ENCODE data around the gene KRT37. TPM values are rescaled to one million over a fixed set of nuclear protein-coding genes. Genes with fewer than 3 reads are reported as not detected.
"Not testable (repeated sequence)": the region's sequence is repeated elsewhere in the genome, so short reads cannot be mapped to it uniquely, and the experiment has no call there.

The KRT37 gene
- polyA plus RNA-seq, 3 donors from 2014 or later: not detected

DNA sequence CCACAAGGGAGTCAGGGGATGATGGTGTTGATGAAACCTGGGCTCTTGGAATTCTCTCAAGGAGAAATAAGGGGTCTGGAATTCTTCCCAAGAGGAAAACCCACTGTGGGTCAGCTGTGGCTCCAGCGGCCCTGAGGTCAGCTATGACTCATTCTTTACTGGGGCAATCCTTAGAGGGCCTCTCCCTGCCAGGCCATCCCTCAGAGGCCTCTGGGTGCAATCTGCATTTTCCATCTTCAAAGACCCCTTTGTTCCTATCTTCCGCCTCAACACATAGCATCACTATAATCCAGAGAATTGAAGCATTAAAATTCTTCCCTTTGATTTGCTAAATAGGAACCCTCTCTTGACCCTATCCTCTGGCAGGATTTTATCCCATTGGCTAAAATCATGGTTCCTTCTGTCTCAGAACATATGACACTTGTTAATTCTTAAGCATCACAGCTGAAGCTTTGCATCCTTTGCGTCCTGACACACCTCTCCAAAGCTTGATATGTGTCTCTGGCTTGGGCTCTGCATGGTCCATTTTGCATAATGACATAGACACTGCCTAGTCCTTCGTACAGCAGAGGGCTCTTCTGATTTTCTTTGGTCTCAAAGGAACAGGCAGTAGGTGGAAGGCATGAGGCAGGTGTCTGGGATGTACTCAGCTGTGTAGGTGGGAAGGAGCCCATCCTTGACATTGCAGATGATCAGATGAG, 4.4 kb upstream of the KRT37 start:
- no peaks in the 10 kb centered on the region for H3K4me1 Mint-ChIP-seq
- no peak overlapping the region for H3K27ac Mint-ChIP-seq
- no peaks in the 10 kb centered on the region for H3K36me3 Mint-ChIP-seq
- H3K27me3 Mint-ChIP-seq (ENCODE audit: low read depth in 3 of 3): peaks cover 3 to 7% (median 4%) of the 10 kb centered on the region in 3 donors
- no peaks in the 10 kb centered on the region for H3K9me3 Mint-ChIP-seq
- DNase-seq: no peak
- H3K4me3 Mint-ChIP-seq: no peak overlapping the region

DNA sequence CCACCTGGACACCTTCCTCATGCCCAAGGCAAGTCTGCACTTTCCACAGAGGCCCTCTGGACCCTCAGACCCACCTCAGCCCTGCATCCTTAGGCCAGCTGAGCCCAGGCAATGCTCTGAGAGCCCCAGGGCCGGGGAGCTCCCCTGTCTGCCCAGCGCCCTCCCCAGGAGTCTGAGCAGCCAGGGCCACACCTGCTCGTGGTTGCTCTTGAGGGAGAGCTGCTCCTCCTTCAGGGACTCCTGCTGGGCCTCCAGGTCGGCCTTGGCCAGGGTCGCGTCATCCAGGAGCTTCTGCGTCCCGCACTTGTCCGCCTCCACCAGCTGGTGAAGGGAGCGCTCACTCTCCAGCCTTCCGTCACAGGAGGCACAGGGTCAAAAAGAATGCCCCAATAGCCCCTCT, 1.8 kb downstream of the KRT37 start:
- not testable (repeated sequence) for H3K36me3 Mint-ChIP-seq; H3K4me1 Mint-ChIP-seq; H3K27ac Mint-ChIP-seq; H3K27me3 Mint-ChIP-seq (ENCODE audit: low read depth in 3 of 3); H3K9me3 Mint-ChIP-seq; DNase-seq; H3K4me3 Mint-ChIP-seq

DNA sequence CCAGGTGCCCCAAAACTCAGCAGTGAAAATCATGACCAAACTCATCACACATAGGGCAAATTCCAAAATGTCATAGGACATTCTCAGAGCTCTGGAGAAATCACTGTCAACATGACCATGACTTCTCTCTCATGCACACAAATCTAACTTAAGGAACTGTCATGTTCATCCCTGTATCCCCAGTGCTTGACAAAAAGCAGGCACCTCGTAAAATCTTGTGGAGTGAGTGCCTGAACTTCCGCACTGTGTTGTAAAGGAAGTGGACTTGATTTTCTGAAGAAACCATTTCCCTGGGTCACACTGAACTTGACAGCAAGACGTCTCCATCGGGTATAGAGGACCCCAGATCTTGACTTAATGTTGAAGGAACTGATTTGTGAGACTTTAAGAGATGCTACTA, 2.8 kb downstream of the KRT37 start:
- no peak overlapping the region for H3K27ac Mint-ChIP-seq
- DNase-seq: no peak
- no peaks in the 10 kb centered on the region for H3K9me3 Mint-ChIP-seq
- H3K4me3 Mint-ChIP-seq: no peak overlapping the region
- no peaks in the 10 kb centered on the region for H3K36me3 Mint-ChIP-seq
- peaks cover 3 to 7% (median 6%) of the 10 kb centered on the region in 3 donors for H3K27me3 Mint-ChIP-seq (ENCODE audit: low read depth in 3 of 3)
- H3K4me1 Mint-ChIP-seq: peaks cover 0 to 6% of the 10 kb centered on the region in 2 donors

DNA sequence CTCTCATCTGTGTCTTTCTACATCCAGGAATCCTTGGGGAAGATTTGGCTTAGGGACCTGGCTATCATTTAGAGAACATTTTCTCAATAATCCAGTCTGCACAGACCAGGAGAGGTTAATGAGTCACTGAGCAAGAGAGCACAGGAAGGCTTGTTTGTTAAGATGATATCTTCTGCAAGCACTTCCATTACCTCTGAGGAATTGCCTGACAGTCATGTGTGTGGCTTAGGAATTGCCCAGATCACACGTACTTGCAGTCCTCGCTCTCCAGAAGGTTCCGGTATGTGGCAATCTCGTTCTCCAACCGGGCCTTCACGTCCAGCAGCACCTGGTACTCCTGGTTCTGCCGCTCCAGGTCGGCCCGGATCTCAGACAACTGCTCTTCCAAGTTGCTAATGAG, 3.3 kb downstream of the KRT37 start:
- no peak for DNase-seq
- H3K36me3 Mint-ChIP-seq: no peaks in the 10 kb centered on the region
- peaks cover 0 to 6% of the 10 kb centered on the region in 2 donors for H3K4me1 Mint-ChIP-seq
- H3K27me3 Mint-ChIP-seq (ENCODE audit: low read depth in 3 of 3): peaks cover 3 to 7% (median 6%) of the 10 kb centered on the region in 3 donors
- H3K9me3 Mint-ChIP-seq: no peaks in the 10 kb centered on the region
- no peak overlapping the region for H3K27ac Mint-ChIP-seq
- no peak overlapping the region for H3K4me3 Mint-ChIP-seq

DNA sequence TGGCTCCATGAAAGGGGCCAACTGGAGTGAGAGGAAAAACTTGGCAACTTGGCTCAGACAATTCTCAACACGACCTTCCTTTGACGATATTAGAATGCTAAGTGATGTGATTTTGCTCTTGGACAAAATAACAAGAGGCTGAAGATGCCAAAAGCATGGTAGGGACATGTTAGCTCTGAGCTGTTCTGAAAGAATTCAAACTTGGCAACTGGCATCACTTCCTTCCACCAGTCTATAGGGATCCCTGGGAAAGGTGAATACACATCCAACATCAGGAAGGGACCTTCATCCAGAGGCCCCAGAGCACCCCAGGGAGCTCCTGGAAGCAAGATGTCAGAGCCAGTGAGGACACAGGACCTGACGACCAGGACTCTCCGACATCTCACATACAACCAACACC, 4.3 kb downstream of the KRT37 start:
- Mint-ChIP-seq H3K27ac (no peak overlapping the region), H3K4me3 (no peak overlapping the region), H3K4me1 (peaks cover 0 to 6% of the 10 kb centered on the region in 2 donors), H3K9me3 (no peaks in the 10 kb centered on the region), H3K27me3 (ENCODE audit: low read depth in 3 of 3) (peaks cover 5 to 7% (median 6%) of the 10 kb centered on the region in 3 donors), H3K36me3 (no peaks in the 10 kb centered on the region)
- no peak for DNase-seq

DNA sequence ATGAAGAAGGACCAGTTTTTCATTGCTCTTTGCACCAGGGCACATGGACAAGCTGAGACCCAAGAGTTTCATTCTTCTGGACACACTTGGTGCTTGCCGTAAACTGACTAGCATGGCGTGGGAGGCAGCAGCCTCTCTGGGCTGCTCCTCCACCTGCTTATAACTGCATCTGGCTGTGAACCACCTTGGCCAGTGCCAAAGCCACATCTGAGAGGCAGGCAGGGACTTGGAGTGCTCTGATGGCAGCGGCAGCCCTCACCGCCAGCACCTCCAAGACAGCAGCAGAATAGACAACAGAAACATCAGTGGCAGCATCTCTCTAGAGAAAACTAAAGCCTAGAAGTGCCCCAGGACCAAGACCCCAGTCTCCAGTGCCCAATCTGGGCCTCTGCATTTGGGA, 4.7 kb downstream of the KRT37 start:
- Mint-ChIP-seq H3K27me3 (ENCODE audit: low read depth in 3 of 3) (peaks cover 4 to 6% (median 5%) of the 10 kb centered on the region in 3 donors), H3K36me3 (no peaks in the 10 kb centered on the region), H3K4me1 (peaks cover 0 to 6% of the 10 kb centered on the region in 2 donors), H3K9me3 (no peaks in the 10 kb centered on the region), H3K4me3 (peak overlapping the region in 1 of 5 donors; percentile 34), H3K27ac (no peak overlapping the region)
- peak; percentile 34 to 49 (median 36) for DNase-seq

DNA sequence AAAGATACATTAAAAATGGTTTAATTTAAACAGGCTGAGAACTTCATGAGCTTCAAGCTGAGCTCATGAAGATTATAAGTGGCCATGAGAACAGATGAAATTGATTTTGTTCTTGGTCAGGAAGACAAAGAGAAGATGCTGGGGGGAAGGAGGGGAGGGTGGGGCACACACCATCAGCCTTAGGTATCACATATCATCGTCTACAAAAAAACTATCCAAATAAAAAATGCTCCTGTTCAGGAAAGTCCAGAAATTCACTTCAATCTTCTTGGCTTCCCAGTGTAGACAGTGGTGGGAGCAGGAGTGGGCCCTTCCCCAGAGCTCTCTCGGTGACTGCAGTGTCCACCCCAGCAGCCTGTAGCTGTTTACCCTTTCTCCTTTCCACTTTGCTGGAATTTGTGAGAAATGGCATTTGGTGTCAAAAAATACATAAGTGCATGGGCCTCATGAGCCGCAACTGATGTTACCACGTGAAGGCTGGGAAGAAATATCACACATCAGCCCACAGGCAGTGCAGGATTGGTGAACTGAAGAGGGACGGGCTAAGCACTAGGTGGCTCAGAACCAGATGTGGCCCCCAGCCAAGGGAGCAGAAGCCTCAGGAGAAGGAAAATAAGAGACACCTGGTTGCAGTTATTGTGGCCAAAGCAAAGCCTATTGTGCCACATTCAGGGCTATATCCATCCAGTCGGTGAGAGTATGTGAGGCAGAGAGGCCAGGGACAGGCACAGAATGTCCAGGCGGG, 6.1 kb downstream of the KRT37 start:
- Mint-ChIP-seq H3K27me3 (ENCODE audit: low read depth in 3 of 3) (peaks cover 5 to 7% (median 6%) of the 10 kb centered on the region in 3 donors), H3K4me1 (peaks cover 0 to 6% of the 10 kb centered on the region in 2 donors), H3K27ac (no peak overlapping the region), H3K9me3 (no peaks in the 10 kb centered on the region), H3K4me3 (no peak overlapping the region), H3K36me3 (no peaks in the 10 kb centered on the region)
- no peak for DNase-seq

DNA sequence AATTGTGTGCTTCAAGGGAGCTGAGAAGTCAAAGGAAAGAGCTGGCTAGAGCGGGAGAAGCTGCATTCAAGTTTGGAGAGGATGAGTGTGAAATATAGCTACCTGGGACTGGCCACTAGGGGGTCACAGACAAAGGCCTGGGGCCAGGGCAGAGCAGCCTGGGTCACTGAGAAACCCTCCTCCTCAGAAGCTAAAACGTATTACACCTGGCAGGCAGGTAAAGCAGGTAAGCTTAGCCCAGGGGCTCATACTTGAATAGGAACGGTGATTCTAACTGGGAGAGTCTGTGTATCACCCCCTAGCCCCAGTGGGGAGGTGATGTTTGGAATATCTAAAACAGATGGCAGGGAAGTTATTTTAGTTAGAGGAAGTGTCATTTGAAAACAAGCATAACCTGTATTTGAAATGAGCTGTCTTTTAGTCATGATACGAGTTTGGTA, 6.8 kb downstream of the KRT37 start:
- H3K4me3 Mint-ChIP-seq: no peak overlapping the region
- no peak overlapping the region for H3K27ac Mint-ChIP-seq
- no peak for DNase-seq
- peaks cover 0 to 6% of the 10 kb centered on the region in 2 donors for H3K4me1 Mint-ChIP-seq
- H3K27me3 Mint-ChIP-seq (ENCODE audit: low read depth in 3 of 3): peaks cover 5 to 11% (median 6%) of the 10 kb centered on the region in 3 donors
- H3K9me3 Mint-ChIP-seq: no peaks in the 10 kb centered on the region
- no peaks in the 10 kb centered on the region for H3K36me3 Mint-ChIP-seq

DNA sequence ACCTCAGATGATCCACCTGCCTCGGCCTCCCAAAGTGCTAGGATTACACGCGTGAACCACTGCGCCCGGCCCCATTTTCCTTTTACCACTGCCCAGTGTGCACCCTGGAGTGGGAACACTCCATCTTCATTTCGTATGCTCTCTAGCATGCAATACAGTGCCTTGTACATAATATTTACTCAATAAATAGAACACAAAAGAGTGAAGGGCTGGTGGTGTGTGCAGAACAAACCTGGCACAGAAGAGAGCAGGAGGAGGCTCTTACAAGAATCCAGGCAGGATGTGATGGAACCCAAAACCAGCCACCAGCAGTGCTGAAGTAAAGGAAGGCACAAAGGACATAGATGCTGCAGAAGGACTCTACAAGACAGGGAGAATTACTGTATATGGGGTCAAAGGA, 7.3 kb downstream of the KRT37 start:
- H3K27ac Mint-ChIP-seq: peak overlapping the region in 1 of 6 donors; percentile 18
- peaks cover 7 to 11% (median 8%) of the 10 kb centered on the region in 3 donors for H3K27me3 Mint-ChIP-seq (ENCODE audit: low read depth in 3 of 3)
- peaks cover 0 to 6% of the 10 kb centered on the region in 2 donors for H3K4me1 Mint-ChIP-seq
- no peaks in the 10 kb centered on the region for H3K9me3 Mint-ChIP-seq
- no peak overlapping the region for H3K4me3 Mint-ChIP-seq
- H3K36me3 Mint-ChIP-seq: no peaks in the 10 kb centered on the region
- no peak for DNase-seq

DNA sequence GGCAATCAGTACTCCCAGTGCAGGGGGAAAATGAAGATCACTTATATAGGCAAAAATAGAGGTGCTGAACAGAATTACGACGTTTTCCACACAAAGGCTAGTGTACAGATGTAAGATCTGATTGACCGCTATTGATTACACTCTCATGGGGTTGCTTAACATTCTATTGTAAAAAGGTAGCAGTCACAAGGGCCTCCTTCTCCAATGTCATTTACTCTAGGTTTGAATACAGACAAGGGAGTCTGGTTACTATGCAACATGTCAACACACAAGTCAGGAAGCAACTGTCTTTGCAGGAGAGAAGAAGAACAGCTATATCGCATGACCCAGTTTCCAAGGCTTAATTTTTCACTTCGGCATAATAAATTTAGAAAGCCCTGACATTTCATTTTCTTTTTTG, 7.9 kb downstream of the KRT37 start:
- no peak overlapping the region for H3K4me3 Mint-ChIP-seq
- peaks cover 5 to 11% (median 5%) of the 10 kb centered on the region in 3 donors for H3K27me3 Mint-ChIP-seq (ENCODE audit: low read depth in 3 of 3)
- H3K36me3 Mint-ChIP-seq: no peaks in the 10 kb centered on the region
- H3K27ac Mint-ChIP-seq: no peak overlapping the region
- peaks cover 0 to 6% of the 10 kb centered on the region in 2 donors for H3K4me1 Mint-ChIP-seq
- no peaks in the 10 kb centered on the region for H3K9me3 Mint-ChIP-seq
- no peak for DNase-seq

DNA sequence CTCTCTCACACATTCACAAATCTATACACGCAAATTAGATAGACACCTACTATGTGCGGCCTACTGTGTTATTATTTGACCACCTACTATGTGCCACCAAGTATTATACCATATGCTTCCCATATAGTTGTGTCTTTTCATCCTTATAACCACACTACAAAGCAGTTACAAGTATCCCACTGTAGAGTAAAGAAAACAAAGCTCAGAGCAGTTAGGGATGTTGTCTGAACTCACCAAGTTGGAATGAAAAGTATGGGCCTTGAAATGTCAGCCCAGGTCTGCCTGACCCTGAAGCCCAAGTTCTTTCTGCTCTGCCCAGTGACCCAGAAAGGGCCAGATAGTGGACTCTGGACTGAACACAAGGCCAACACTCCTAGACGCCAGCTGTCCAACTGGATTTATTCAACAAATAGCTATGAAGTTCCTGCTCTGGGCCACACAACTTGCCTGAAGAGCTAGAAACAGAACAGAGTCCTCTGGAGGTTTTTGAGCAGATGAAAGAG, 8.5 kb downstream of the KRT37 start:
- H3K27me3 Mint-ChIP-seq (ENCODE audit: low read depth in 3 of 3): peaks cover 4 to 11% (median 4%) of the 10 kb centered on the region in 3 donors
- H3K9me3 Mint-ChIP-seq: no peaks in the 10 kb centered on the region
- H3K36me3 Mint-ChIP-seq: no peaks in the 10 kb centered on the region
- DNase-seq: no peak
- H3K4me1 Mint-ChIP-seq: peaks cover 0 to 6% of the 10 kb centered on the region in 2 donors
- no peak overlapping the region for H3K27ac Mint-ChIP-seq
- no peak overlapping the region for H3K4me3 Mint-ChIP-seq

DNA sequence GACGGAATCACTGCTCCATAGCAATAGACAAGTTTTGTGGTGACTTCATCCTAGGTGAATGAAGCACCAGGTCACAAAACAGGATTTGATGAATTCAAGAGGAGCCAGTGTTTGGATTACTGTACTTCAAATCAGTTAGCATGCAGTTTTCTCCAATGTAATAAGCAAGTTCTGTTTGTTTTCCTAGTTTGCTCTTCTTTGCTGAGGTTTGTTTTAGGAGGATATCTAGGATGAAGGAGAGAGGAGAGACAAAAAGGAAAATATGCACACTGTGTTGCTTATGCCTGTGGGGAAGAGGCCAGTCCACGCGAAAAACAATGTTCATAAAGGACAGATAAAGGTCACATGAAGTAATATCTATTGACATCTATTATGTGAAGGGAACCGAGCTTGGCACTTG, 9.0 kb downstream of the KRT37 start:
- H3K27ac Mint-ChIP-seq: no peak overlapping the region
- no peaks in the 10 kb centered on the region for H3K9me3 Mint-ChIP-seq

DNA sequence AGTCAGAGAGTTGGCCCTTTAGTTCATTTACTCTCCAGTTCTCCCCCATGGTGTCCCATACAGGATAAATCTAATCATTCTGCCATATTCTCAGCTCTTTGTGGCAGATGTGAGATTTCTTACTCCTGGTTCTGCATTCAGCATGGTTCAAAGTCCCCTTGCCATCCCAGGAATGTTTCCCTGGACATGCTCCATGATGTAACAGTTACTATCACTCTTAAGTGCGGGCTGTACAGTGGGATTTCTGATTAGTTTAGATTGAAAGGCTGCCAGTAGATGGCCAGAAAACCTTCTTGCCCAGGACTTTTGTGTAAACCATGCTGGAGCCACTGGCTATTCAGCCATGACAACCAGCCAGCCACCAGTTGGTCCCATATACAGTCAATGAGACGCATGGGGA, 10.4 kb downstream of the KRT37 start:
- Mint-ChIP-seq H3K4me3 (no peak overlapping the region), H3K27ac (no peak overlapping the region), H3K27me3 (ENCODE audit: low read depth in 3 of 3) (peaks cover 4 to 10% (median 9%) of the 10 kb centered on the region in 3 donors), H3K9me3 (no peaks in the 10 kb centered on the region), H3K4me1 (no peaks in the 10 kb centered on the region), H3K36me3 (no peaks in the 10 kb centered on the region)
- no peak for DNase-seq

More for the DNA sequence above, 9.0 kb downstream of the KRT37 start:
- H3K4me1 Mint-ChIP-seq: peaks cover 0 to 6% of the 10 kb centered on the region in 2 donors
- H3K4me3 Mint-ChIP-seq: no peak overlapping the region
- no peaks in the 10 kb centered on the region for H3K36me3 Mint-ChIP-seq
- peaks cover 4 to 11% (median 4%) of the 10 kb centered on the region in 3 donors for H3K27me3 Mint-ChIP-seq (ENCODE audit: low read depth in 3 of 3)
- no peak for DNase-seq

DNA sequence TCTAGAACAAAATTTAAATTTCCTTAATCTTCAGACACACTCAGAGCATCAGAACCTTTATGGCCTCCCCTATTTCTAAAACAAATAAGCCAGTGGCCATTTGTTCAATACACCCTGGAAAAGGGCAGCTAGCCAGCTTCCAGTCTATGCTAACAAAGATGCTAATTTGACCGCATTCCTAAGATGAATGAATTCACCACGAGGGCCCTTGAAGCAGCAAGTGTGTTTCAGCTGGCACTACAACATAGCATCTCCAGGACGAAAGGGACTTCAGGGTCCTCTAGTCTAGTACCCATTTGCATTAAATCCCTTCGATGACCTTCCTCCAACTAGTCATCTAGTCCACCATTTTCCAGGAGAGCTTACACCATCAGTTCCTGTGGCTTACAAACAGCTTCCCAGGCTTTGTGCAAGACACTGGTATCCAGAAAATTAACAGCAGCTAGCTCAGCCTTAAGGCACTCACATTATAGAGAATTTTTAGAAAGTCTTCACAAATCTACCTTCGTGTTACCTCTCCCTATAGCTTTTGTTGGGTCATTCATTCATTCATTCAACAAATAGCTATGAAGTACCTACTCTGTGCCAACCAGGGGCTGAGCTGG, 10.9 kb downstream of the KRT37 start:
- Mint-ChIP-seq H3K36me3 (no peaks in the 10 kb centered on the region), H3K9me3 (no peaks in the 10 kb centered on the region), H3K27ac (no peak overlapping the region), H3K4me3 (no peak overlapping the region), H3K27me3 (ENCODE audit: low read depth in 3 of 3) (peaks cover 4 to 10% (median 6%) of the 10 kb centered on the region in 3 donors), H3K4me1 (no peaks in the 10 kb centered on the region)
- no peak for DNase-seq
